ENCODE data around the gene SORL1.
"Not testable (repeated sequence)": the region's sequence is repeated elsewhere in the genome, so short reads cannot be mapped to it uniquely, and the experiment has no call there.

SORL1 gene, protein sequence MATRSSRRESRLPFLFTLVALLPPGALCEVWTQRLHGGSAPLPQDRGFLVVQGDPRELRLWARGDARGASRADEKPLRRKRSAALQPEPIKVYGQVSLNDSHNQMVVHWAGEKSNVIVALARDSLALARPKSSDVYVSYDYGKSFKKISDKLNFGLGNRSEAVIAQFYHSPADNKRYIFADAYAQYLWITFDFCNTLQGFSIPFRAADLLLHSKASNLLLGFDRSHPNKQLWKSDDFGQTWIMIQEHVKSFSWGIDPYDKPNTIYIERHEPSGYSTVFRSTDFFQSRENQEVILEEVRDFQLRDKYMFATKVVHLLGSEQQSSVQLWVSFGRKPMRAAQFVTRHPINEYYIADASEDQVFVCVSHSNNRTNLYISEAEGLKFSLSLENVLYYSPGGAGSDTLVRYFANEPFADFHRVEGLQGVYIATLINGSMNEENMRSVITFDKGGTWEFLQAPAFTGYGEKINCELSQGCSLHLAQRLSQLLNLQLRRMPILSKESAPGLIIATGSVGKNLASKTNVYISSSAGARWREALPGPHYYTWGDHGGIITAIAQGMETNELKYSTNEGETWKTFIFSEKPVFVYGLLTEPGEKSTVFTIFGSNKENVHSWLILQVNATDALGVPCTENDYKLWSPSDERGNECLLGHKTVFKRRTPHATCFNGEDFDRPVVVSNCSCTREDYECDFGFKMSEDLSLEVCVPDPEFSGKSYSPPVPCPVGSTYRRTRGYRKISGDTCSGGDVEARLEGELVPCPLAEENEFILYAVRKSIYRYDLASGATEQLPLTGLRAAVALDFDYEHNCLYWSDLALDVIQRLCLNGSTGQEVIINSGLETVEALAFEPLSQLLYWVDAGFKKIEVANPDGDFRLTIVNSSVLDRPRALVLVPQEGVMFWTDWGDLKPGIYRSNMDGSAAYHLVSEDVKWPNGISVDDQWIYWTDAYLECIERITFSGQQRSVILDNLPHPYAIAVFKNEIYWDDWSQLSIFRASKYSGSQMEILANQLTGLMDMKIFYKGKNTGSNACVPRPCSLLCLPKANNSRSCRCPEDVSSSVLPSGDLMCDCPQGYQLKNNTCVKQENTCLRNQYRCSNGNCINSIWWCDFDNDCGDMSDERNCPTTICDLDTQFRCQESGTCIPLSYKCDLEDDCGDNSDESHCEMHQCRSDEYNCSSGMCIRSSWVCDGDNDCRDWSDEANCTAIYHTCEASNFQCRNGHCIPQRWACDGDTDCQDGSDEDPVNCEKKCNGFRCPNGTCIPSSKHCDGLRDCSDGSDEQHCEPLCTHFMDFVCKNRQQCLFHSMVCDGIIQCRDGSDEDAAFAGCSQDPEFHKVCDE (N-terminal part only)

DNA sequence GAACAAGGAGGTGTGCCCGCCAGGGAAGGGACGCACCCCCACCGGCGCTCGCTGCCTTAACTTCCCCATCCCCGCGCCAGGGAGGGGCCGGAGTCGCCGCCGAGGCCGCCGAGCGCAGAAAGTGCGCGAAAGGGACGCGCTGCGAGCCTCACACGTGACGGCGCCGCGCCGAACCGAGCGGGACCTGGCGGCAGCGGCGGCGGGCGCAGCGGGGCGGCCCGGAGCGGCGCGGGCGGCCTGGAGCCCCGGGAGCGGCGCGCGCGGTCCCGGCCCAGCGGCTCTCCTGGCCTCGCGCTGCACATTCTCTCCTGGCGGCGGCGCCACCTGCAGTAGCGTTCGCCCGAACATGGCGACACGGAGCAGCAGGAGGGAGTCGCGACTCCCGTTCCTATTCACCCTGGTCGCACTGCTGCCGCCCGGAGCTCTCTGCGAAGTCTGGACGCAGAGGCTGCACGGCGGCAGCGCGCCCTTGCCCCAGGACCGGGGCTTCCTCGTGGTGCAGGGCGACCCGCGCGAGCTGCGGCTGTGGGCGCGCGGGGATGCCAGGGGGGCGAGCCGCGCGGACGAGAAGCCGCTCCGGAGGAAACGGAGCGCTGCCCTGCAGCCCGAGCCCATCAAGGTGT is at the start of gene SORL1:
TSS of gene SORL1 (plus strand) at position 329 of the 623 bp plus-strand sequence. CDS start at position 347, 18 bp downstream.
- DNase-seq: peak; percentile 80

DNA sequence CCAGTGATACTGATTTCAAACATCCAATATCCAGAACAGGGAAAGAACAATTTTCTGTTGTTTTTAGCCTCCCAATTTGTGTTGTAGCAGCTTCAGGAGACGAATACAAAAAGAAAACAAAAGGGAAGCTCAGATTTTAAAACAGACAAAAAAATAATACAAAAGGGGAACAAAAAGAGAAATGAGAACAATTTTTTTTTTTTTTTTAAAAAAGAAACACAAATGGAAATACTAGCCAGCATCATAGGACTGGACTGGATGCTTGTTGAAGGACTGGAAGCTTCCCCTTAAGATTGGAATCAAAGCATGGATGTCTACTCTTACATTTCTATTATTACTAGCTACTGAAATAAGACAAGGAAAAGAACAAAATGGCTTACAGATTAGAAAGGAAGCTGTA is 46.5 kb upstream of the SORL1 start:
- no peak for DNase-seq

DNA sequence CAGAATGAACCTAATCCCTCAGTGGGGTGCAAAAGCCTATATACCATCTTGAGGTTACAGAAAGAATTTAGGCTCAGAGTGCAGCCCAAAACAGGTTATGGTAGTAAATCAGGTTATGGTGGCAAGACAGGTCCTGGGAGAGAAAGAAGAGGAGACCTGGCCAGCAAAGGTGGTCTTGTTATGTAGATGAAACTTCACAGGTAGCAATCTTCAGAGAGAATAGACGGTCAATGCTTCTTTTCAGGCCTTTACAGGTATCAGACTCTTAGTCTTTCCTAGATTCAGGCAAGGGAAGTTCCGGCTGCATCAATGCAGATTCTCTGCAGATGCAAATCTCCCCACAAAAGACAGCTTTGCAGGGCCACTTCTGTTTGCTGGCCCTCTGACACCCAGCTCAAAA is 45.8 kb upstream of the SORL1 start:
- DNase-seq: no peak

DNA sequence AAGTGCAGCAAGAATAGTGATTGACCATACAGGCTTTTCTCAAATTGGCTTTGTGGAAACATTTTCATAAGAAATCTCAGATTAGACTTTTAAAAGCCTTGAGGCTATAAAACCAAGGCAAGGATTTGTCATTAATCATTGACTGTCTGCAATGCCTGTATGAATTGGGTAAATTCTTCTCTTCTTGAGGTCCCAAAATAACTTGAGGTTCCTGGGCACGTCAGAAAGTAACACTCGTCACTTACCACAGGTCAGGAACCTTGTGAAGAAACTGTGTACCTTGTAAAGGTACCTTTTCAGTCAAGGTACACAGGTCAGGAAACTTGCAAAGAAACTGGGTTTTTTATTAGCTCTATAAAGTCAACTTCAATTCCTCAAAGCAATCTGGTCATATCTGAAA is 43.3 kb upstream of the SORL1 start:
- DNase-seq: no peak

DNA sequence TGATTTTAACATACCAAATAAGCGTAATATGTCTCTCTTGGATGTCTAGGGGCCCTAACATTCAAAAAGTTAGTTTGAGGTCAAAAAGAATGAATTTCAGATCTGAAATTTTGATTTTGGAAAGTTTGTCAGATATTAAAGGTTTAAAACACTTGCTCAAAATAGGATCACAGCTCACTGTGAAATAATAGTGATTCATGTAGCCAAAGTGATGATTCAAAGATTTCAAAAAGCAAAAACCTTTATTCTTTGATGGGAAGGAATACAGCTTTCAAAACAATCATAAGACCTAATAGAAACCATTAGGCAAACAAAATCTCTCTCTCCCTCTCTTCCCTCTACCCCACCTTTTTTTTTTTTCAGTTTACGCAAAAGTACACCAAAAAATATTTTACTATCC is 42.1 kb upstream of the SORL1 start:
- DNase-seq: not testable (repeated sequence)

DNA sequence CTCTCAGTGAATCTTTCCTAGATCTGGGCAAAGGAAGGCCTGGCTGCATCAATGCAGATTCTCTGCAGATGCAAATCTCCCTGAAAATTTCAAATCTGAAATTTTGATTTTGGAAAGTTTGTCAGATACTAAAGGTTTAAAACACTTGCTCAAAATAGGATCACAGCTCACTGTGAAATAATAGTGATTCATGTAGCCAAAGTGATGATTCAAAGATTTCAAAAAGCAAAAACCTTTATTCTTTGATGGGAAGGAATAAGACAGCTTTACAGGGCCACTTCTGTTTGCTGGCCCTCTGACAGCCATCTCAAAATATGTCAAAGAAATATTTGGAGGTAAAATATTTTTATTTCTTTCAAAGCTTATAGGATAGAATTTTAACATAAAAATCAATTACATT is 40.8 kb upstream of the SORL1 start:
- DNase-seq: not testable (repeated sequence)

DNA sequence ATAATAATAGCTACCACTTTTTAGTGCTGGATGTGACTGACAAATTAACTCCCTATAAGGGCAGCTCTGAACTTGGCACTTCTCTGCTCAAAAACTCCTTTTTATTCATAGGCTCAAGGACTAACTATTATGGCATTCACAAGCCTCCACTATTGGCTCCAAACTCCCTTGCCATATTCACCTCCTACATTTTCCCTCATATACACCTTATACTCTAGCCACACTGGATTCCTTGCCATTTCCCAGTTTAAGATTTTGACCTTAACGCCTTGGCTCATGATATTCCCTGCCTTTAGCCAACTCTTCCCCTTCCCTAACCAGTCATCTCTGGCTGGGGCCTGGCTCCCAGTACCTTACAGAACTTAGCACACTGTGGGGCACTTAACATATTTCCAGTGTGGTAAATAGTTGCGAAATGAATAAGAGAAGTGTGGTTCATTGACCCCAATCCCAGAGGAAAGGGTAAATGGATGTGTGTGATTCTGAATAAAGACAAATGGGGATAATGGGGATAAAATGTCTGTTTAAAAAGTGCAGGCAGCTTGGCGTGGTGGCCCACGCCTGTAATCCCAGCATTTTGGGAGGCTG is 40.0 kb upstream of the SORL1 start:
- DNase-seq: no peak

DNA sequence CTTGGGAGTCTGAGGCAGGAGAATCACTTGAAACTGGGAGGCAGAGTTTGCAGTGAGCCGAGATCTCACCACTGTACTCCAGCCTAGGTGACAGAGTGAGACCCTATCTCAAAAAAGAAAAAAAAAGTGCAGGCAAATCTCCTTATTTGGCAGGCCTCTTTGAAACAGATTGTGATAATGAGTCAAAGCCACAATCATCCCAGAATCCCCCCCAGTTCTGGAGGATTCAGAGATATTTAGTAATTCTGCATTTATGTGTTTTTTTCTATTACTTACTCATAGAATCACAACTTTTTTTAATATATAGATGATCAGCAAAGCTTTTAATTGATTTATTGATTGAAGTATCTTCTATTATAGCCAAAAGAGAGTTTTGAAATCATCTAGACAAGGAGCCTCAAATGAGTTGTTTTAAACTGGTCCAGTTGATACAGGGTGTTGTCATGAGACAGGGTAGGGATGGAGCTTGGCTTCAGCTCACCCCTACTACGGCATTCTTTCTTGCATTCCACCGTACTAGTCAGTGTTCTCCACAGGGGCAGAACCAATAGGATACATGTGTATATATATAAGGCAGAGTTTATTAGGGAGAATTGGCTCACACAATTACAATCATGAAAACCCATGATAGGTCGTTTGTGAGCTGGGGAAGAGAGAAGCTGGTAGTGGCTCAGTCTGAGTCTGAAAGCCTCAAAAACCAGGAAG is 39.3 kb upstream of the SORL1 start:
- DNase-seq: no peak

DNA sequence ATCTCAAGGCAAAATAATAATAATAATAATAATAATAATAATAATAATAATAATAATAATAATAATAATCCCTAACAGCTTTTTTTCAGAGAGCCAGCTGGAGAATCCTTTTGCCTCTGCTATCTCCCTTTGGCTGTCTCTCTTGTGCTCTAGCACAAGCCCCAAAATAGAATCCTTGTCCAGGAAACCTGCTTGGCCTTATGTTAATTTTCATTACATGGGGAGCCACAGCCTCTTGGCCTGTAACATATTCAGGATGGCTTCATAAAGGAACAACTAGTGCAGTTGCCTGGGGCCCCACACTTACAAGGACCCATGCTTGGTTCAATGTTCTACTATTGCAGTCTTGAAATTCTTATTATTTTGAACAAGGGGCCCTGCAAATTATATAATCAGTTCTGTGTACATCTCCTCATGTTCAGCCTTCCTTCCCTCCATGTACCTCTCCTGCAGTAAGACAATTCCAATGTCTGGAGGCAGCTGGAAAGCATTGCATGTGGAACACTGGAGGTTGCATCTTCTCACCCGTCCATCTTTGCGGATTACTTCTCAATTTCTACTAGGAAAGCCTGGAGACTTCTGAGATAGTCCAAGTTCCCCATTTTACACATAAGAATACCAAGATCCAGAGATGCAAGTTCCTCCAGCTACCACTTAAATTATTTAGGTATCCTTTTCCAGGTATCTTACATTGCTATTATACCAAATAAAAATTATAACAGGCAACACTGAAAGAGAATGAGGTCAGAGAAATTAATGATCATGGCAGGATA is 37.8 kb upstream of the SORL1 start:
- no peak for DNase-seq

DNA sequence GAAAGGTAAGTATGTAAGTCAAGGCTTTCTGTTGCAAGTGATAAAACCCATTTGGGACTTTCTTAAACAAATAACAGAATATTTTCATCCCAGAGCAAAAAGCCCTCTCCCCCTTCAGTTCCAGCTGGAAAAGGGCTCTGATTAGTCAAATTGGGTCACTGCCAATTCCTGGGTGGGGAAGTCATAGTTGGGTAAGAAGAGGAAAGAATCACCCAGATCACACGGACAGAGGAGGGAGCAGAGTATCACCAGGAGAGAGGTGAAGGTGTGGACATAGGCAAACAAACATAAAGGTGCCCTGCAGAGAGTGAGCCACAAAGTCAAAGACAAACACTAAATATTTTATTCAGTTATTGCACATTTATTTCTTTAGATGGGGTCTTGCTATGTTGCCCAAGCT is 36.3 kb upstream of the SORL1 start:
- no peak for DNase-seq

DNA sequence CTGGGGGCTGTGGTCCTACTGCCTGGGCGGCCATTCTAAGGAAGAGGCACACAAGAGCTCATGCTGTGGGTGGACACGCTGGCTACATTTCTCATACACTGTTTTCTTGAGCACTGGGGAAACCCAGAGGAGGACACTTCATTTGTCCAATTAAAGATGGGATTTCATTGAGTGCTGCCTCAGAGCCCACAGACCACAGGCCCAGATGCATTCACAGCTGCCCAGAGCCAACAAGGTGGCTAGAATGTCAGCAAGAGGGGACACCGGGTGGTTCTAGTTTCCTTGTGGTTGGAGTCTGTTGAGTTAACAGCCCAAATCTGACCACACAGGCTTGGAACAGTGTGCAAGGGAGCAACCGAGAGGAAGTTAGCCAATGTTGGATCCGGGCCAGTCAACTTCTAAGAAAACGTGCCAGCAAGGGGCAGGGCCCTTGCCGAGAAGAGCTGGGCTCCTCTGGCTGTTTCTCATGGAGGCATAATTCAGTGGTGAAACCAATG is 35.0 kb upstream of the SORL1 start:
- DNase-seq: peak; percentile 73

DNA sequence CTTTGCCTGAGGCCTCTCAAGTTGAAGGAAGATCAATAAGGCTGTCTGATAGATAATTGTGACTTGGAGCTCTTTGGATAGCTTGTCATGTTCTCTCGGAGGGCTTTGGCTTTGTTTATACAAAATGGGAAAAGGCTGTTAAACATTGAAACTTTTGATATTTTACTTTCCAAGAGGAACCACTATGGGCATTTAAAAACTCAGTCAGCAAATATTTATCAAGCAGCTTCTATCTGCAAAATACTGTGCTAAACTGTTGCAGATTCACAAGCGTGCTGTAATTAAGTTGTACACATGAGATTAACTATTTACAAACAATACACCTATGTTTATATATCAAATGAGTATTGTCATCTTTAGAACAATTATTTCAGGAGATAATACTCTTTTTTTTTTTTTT is 34.5 kb upstream of the SORL1 start:
- DNase-seq: no peak

DNA sequence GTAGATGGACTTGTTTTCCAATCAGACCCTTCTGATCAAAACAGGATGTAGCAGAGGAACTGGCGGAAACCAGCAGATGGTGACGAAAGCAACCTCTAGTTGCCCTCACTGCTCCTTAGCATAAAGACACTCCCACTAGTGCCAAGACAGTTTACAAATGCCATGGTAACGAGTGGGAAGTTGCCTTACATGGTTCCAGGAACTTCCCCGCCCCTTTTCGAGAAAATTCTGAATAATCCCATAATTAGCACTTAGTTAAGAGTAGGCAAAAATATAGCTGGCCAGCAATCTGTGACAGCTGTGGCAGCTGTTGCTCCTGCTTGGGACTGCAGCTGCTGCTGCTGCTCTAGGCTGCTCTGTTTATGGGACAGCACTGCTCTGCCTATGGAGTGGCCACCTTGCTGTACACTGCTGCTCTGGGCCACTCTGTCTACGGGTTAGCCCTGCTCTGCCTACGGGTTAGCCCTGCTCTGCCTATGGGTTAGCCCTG is 33.4 kb upstream of the SORL1 start:
- DNase-seq: no peak

DNA sequence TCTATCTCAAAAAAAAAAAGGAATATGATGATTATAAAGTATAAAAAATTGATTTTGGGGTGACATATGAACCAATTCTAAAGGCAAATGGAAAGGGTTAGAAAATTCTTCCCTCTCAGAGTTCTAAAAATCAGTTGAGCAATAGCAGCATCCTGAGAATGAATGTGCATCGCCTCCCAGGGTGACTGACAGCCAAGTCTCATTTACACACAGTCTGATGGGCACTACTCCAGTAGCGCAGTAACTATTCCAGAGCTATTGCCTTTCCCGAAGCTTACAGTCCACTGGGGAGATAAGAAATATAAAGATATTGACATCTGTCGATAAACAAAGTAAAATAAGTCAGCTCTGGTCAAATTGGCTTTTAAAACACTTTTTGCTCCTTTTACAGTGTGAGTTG is 32.3 kb upstream of the SORL1 start:
- no peak for DNase-seq

DNA sequence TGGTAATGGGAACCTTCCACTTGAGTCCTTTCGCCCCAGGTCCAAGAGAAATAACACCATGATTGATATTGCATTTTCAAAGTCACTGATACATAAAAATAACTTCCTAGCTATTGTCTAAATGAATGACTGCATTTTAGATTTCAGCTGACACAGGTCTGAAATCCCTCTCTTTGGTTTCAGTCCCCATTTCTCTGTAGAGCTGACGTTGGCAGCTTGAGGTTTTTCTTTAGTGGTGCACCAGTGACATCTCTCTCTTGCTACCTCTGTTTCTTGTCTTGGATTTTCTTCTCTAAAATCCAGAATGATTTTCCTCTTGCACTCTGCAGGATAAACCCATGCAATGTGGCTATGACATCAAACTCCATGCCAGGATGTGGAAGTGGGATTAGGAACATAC is 31.7 kb upstream of the SORL1 start:
- no peak for DNase-seq

DNA sequence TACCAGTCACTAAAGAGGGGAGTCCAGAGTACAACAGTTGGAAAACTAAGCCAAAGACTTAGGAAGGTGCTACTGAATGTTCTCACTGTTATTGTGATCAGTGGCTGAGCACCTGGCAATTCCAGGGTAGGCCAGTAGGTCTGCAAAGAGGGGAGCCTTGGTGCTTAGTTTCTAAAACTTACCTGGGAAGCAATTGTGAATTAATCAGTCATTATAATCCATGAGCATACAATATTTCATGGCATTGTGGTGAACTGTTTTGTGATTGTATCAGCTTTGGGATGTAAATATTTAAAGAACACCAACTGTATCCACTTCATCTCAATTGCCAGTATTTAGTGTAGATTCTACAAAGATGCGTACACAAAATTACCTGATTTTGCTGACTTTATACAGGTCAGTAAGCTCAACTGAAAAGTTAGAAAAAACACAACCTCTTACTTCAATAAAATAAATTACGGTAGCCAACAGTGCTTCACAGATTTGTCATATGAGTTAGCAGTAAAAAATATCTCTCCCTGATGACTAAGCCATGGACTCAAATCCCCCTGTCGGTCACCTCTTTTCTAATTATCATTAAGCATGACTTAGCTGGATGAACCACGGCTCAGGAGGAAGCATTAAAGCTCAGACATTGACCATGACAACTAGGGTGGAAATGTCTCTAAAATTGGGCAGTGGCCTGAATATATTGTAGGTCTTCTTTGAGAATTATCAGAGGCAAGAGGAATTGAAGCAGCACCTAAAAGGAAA is 30.8 kb upstream of the SORL1 start:
- no peak for DNase-seq

DNA sequence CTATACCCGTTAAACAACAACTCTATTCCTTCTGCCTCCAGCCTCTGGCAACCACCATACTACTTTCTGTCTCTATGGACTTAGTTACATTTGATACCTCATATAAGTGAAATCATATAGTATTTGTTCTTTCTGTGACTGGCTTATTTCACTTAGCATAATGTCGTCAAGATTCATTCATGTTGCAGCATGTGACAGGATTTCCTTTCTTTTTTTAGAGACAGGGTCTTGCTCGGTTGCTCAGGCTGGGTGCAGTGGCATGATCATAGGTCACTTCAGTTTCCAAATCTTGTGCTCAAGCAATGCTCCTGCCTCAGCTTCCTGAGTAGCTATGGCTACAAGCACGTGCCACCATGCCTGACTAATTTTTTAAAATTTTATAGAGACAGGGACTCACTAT is 29.4 kb upstream of the SORL1 start:
- DNase-seq: no peak

DNA sequence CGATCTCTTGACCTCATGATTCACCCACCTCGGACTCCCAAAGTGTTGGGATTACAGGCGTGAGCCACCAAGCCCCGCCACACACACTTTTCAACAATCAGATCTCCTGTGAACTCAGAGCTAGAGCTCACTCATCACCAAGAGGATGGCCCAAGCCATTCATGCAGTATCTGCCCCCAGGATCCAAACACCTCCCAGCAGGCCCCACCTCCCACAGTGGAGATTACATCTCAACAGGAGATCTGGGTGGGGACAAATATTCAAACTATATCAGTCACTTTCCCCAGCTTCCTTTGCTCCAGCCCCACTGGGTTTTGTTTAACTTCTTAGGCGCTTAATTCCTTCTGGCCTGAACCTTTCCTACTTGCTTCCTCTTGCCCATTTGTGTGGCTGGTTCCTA is 26.3 kb upstream of the SORL1 start:
- DNase-seq: no peak

Measured in stimulated activated CD8-positive, alpha-beta memory T cell treated with anti-CD3 and anti-CD28 coated beads, Interleukin-4, amount 100 ng/mL, for 48 hours (primary cell).